MM.1S (cell line): ENCODE data around the gene CACNB2.

Experiments used
- DNase-seq: peaks from one replicate; pipeline ENCODE4 v3.0.0-alpha.2; 2015
- H2AFZ ChIP-seq: fragments of 300-600 bp; sonication (generic); 2 replicates; pipeline ENCODE4 v1.6.0; 2016; ENCODE audit warnings: antibody characterized with exemption, low read length
- H3F3A ChIP-seq: fragments of 300-600 bp; sonication (generic); 2 replicates; pipeline ENCODE4 v1.6.1; 2016; ENCODE audit warnings: mild to moderate bottlenecking, antibody characterized with exemption, low read length, moderate library complexity, mixed read lengths; ENCODE audit not compliant: insufficient read depth
- H3K27ac ChIP-seq: fragments of 300-600 bp; sonication (generic); 2 replicates; pipeline ENCODE4 v1.5.1; 2016; ENCODE audit warnings: mild to moderate bottlenecking, low read length
- H3K27me3 ChIP-seq: fragments of 300-600 bp; sonication (generic); replicated peaks from 2 replicates; pipeline ENCODE4 v1.6.0; 2016; ENCODE audit warnings: low read length; ENCODE audit not compliant: insufficient read depth
- H3K36me3 ChIP-seq: fragments of 300-600 bp; sonication (generic); replicated peaks from 2 replicates; pipeline ENCODE4 v1.6.1; 2016; ENCODE audit warnings: mild to moderate bottlenecking, low read length, mixed read lengths; ENCODE audit not compliant: insufficient read depth
- H3K4me1 ChIP-seq: fragments of 300-600 bp; sonication (generic); 2 replicates; pipeline ENCODE4 v1.6.1; 2016; ENCODE audit warnings: low read length, mixed read lengths
- H3K4me2 ChIP-seq: fragments of 300-600 bp; sonication (generic); 2 replicates; pipeline ENCODE4 v1.6.0; 2016; ENCODE audit warnings: low read depth, low read length
- H3K4me3 ChIP-seq: fragments of 300-600 bp; sonication (generic); 2 replicates; pipeline ENCODE4 v1.5.1; 2016; ENCODE audit warnings: low read length, mixed read lengths
- H3K79me2 ChIP-seq: fragments of 300-600 bp; sonication (generic); 2 replicates; pipeline ENCODE4 v1.6.1; 2016; ENCODE audit warnings: mixed run types, low read length, mixed read lengths
- H3K9ac ChIP-seq: fragments of 300-600 bp; sonication (generic); 2 replicates; pipeline ENCODE4 v1.6.1; 2016; ENCODE audit warnings: low read length, mixed read lengths
- H3K9me2 ChIP-seq: fragments of 300-600 bp; sonication (generic); replicated peaks from 2 replicates; pipeline ENCODE4 v1.6.1; 2016; ENCODE audit warnings: mild to moderate bottlenecking, low read length, mixed read lengths; ENCODE audit not compliant: insufficient read depth
- H3K9me3 ChIP-seq: fragments of 300-600 bp; sonication (generic); replicated peaks from 2 replicates; pipeline ENCODE4 v1.6.1; 2016; ENCODE audit warnings: mild to moderate bottlenecking, low read length, mixed read lengths; ENCODE audit not compliant: insufficient read depth
- H4K20me1 ChIP-seq: fragments of 300-600 bp; sonication (generic); 2 replicates; pipeline ENCODE4 v1.6.1; 2016; ENCODE audit warnings: mild to moderate bottlenecking, low read length, moderate library complexity, mixed read lengths; ENCODE audit not compliant: insufficient read depth
- EZH2 ChIP-seq: fragments of 300-600 bp; sonication (generic); optimal IDR thresholded peaks from 2 replicates; pipeline ENCODE3; 2017; ENCODE audit warnings: low read depth, mild to moderate bottlenecking, antibody characterized with exemption, low read length, mixed read lengths
- EZH2phosphoT487 ChIP-seq: fragments of 300-600 bp; sonication (generic); IDR thresholded peaks from 2 replicates; pipeline ENCODE4 v1.6.1; 2018; ENCODE audit warnings: antibody characterized with exemption, low read length
- TF ChIP-seq, protein P1 (sequence below): fragments of 300-600 bp; sonication (generic); IDR thresholded peaks from 2 replicates; pipeline ENCODE4 v1.5.1; 2016; ENCODE audit warnings: antibody characterized with exemption, low read length, mixed read lengths

Gene CACNB2

DNA sequence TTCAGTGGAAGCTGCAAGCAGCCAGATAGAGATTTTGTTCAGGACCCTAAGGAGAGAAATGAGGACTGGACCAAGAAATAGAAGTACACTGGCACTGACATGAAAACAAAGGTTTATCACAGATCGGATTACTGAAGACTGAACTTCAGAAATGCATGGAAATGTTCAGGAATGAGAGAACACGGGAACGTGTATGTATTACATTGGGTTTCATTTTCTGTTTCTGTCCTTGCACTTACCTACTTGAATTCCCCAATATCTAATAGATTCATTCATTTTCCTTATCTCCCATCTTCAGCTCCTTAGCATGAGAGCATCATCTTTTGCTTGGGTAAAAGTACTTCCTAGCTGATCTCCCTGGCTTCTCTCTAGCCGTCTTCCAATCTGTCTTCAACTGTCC lies 114.5 kb downstream of the CACNB2 start:
- Histone ChIP-seq H3K9me3 (no peaks in the 10 kb centered on the region), H3K9me2 (no peaks in the 10 kb centered on the region), H3K36me3 (no peaks in the 10 kb centered on the region), H3K4me1 (no peaks in the 10 kb centered on the region), H3K27me3 (no peaks in the 10 kb centered on the region), H3K27ac (no peak overlapping the region), H3F3A (no peaks in the 10 kb centered on the region), H2AFZ (peak overlapping the region; percentile 61), H4K20me1 (no peaks in the 10 kb centered on the region), H3K4me3 (peak overlapping the region; percentile 40), H3K9ac (peak overlapping the region; percentile 3; the same call in 1 of the 2 replicates), H3K4me2 (peak overlapping the region; percentile 45), H3K79me2 (no peaks in the 10 kb centered on the region)
- peak; percentile 9 for DNase-seq
- TF ChIP-seq EZH2phosphoT487: no peak
- TF ChIP-seq, protein P1, sequence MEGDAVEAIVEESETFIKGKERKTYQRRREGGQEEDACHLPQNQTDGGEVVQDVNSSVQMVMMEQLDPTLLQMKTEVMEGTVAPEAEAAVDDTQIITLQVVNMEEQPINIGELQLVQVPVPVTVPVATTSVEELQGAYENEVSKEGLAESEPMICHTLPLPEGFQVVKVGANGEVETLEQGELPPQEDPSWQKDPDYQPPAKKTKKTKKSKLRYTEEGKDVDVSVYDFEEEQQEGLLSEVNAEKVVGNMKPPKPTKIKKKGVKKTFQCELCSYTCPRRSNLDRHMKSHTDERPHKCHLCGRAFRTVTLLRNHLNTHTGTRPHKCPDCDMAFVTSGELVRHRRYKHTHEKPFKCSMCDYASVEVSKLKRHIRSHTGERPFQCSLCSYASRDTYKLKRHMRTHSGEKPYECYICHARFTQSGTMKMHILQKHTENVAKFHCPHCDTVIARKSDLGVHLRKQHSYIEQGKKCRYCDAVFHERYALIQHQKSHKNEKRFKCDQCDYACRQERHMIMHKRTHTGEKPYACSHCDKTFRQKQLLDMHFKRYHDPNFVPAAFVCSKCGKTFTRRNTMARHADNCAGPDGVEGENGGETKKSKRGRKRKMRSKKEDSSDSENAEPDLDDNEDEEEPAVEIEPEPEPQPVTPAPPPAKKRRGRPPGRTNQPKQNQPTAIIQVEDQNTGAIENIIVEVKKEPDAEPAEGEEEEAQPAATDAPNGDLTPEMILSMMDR: no peak
- TF ChIP-seq EZH2: no peak

DNA sequence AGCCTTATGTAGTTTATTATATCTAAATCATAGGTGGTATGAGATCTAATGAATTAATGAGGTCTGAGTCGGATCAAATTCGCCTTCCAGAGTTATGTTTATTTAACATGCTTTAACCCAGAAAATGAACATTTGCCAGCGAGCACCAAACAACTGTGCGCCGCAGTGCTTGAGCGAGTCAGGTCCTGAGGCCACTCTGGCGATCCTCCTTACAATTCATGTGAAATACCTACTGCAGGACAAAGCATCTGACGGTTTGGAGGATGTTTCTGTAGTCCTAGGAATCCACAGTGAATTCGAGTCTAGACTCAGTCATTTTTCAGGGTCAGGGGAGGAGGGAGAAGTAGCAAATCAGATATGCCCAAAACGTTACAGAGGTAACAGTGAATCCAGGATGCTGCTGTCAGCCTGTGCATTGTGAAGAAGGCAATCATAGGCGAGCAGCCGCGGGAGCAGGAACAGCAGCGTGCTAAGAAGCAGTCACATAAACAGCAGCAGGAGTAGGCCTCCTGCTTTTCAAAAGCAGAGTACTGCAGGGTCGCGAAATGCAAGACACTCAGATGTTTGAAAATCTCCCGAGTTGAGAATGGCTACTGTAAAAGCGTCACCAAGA lies 120.2 kb downstream of the CACNB2 start:
- Histone ChIP-seq H3F3A (no peaks in the 10 kb centered on the region), H3K4me2 (no peak overlapping the region), H3K27me3 (no peaks in the 10 kb centered on the region), H3K79me2 (no peaks in the 10 kb centered on the region), H3K9ac (no peak overlapping the region), H3K4me1 (no peaks in the 10 kb centered on the region), H3K27ac (no peak overlapping the region), H3K9me3 (no peaks in the 10 kb centered on the region), H2AFZ (no peak overlapping the region), H3K9me2 (no peaks in the 10 kb centered on the region), H4K20me1 (no peaks in the 10 kb centered on the region), H3K4me3 (no peak overlapping the region), H3K36me3 (no peaks in the 10 kb centered on the region)
- DNase-seq: no peak
- no peak for TF ChIP-seq EZH2phosphoT487
- TF ChIP-seq, protein P1: no peak
- TF ChIP-seq EZH2: no peak

DNA sequence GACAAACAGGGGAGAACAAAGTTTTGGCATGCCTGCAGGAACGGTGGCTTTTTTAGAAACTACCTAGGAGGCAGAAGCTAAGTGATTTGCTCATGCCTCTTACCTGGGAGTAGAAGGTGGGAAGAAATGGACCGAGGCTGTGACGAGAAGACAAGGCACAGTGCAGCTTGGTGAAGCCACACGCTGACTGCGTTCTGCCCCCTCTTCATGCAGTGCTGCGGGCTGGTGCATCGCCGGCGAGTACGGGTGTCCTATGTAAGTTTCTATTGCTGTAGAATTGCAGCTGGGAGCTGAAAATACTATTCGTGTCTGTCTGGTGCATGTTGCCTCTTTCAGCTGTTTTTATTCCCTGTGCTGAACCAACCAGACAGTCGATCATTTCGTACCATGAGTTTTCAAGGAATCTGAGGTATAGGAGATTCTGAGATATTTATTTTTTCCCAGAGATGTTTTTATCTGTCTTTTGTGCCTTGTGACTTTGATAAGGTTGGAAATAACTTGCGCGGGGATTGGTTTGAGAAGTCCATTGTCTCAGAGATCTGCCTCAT lies 120.9 kb downstream of the CACNB2 start:
- H3K36me3 ChIP-seq: no peaks in the 10 kb centered on the region
- H3F3A ChIP-seq: no peaks in the 10 kb centered on the region
- H3K9me2 ChIP-seq: no peaks in the 10 kb centered on the region
- TF ChIP-seq, protein P1: no peak
- no peak for TF ChIP-seq EZH2phosphoT487
- TF ChIP-seq EZH2: no peak
- no peaks in the 10 kb centered on the region for H3K27me3 ChIP-seq
- H3K9me3 ChIP-seq: no peaks in the 10 kb centered on the region
- H3K4me2 ChIP-seq: no peak overlapping the region
- H3K4me1 ChIP-seq: no peaks in the 10 kb centered on the region
- no peaks in the 10 kb centered on the region for H3K79me2 ChIP-seq
- H4K20me1 ChIP-seq: no peaks in the 10 kb centered on the region
- no peak for DNase-seq
- no peak overlapping the region for H3K4me3 ChIP-seq
- H2AFZ ChIP-seq: no peak overlapping the region
- no peak overlapping the region for H3K27ac ChIP-seq
- no peak overlapping the region for H3K9ac ChIP-seq
